A673 (cell line): ENCODE results near the gene INAFM2.

ENCODE experiments used
- EZH2 ChIP-seq: fragments of 200-600 bp; sonication (generic); IDR thresholded peaks from 2 replicates; pipeline ENCODE4 v1.6.1; 2017; ENCODE audit warnings: borderline replicate concordance, low read depth, mild to moderate bottlenecking, mixed read lengths, antibody characterized with exemption, low read length; ENCODE audit not compliant: poor library complexity, severe bottlenecking
- TF ChIP-seq, protein P1 (sequence below): fragments of 300-800, 200-600 bp; sonication (generic); conservative IDR thresholded peaks from 2 replicates; pipeline ENCODE4 v1.5.1; 2017; ENCODE audit warnings: low read depth, mild to moderate bottlenecking, antibody characterized with exemption, low read length, moderate library complexity, mixed read lengths

DNA sequence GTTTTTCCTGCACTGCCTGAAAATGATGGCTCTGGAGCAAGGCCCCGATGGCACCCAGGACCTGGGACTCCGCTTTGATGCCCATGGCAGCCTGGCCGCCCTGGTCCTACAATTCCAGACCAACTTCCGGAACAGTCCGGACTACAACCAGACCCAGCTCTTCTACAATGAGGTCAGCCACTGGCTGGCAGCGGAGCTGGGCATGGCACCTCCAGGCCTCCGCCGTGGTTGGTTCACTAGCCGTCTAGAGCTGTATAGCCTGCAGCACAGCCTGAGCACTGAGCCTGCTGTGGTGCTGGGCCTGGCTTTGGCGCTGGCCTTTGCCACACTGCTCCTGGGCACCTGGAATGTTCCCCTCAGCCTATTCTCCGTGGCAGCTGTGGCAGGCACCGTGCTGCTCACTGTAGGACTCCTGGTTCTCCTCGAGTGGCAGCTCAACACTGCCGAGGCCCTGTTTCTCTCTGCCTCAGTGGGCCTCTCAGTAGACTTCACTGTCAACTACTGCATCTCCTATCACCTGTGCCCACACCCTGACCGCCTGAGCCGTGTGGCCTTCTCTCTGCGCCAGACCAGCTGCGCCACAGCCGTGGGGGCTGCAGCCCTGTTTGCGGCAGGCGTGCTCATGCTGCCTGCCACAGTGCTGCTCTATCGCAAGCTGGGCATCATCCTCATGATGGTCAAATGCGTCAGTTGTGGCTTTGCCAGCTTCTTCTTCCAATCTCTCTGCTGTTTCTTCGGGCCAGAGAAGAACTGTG is 45.4 kb downstream of the INAFM2 start:
- TF ChIP-seq, protein P1, sequence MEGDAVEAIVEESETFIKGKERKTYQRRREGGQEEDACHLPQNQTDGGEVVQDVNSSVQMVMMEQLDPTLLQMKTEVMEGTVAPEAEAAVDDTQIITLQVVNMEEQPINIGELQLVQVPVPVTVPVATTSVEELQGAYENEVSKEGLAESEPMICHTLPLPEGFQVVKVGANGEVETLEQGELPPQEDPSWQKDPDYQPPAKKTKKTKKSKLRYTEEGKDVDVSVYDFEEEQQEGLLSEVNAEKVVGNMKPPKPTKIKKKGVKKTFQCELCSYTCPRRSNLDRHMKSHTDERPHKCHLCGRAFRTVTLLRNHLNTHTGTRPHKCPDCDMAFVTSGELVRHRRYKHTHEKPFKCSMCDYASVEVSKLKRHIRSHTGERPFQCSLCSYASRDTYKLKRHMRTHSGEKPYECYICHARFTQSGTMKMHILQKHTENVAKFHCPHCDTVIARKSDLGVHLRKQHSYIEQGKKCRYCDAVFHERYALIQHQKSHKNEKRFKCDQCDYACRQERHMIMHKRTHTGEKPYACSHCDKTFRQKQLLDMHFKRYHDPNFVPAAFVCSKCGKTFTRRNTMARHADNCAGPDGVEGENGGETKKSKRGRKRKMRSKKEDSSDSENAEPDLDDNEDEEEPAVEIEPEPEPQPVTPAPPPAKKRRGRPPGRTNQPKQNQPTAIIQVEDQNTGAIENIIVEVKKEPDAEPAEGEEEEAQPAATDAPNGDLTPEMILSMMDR: no peak
- TF ChIP-seq EZH2: no peak
